Fibroblast of skin of left quadriceps (primary cell): ENCODE measurements around the gene CNTD1.
A peak's percentile ranks its signal among the peaks of the same experiment; 100 is the strongest.

Experiments
- DNase-seq, 2 experiments: peaks; one replicate each; pipeline ENCODE4 v3.0.0-alpha.2; 2013; ENCODE audit warnings: low read depth in 2 of 2

The CNTD1 gene

GRCh38 chr17:42779936-42780850 lies 18.5 kb upstream of the CNTD1 start, which contains the start of gene WNK4:
Gene WNK4 (plus strand): TSS chr17:42780610. CDS start chr17:42780699, 89 bp downstream.
- DNase-seq, result no peak

GRCh38 chr17:42780851-42781638 lies 17.6 kb upstream of the CNTD1 start:
- DNase-seq, result no peak

GRCh38 chr17:42781639-42782165 lies 17.0 kb upstream of the CNTD1 start:
- no peak for DNase-seq

GRCh38 chr17:42782166-42783061 lies 16.2 kb upstream of the CNTD1 start:
- no peak for DNase-seq

GRCh38 chr17:42783062-42783790 lies 15.4 kb upstream of the CNTD1 start:
- DNase-seq, result peak; percentile 52 to 59

- no peak for DNase-seq
Observed at GRCh38 chr17:42783791-42784138, 14.9 kb upstream of the CNTD1 start.

- no peak for DNase-seq
Observed at GRCh38 chr17:42784409-42784808, 14.3 kb upstream of the CNTD1 start.

GRCh38 chr17:42784811-42785592 lies 13.7 kb upstream of the CNTD1 start:
- no peak for DNase-seq

GRCh38 chr17:42787266-42787665 lies 11.4 kb upstream of the CNTD1 start:
- DNase-seq, result no peak

GRCh38 chr17:42791948-42792347 lies 6.7 kb upstream of the CNTD1 start:
- DNase-seq, result no peak

- DNase-seq, result no peak
Observed at GRCh38 chr17:42792545-42792944, 6.1 kb upstream of the CNTD1 start.

- no peak for DNase-seq
Observed at GRCh38 chr17:42795061-42795460, 3.6 kb upstream of the CNTD1 start.

- DNase-seq, result no peak
Observed at GRCh38 chr17:42795465-42795864, 3.2 kb upstream of the CNTD1 start.

- DNase-seq, result no peak
Observed at GRCh38 chr17:42796066-42796758, 2.4 kb upstream of the CNTD1 start.

GRCh38 chr17:42797067-42798007 lies 1.3 kb upstream of the CNTD1 start:
- no peak for DNase-seq

- no peak for DNase-seq
Observed at GRCh38 chr17:42798011-42798382, 664 bp upstream of the CNTD1 start.

- DNase-seq, result no peak
Observed at GRCh38 chr17:42803074-42803883, 4.6 kb downstream of the CNTD1 start.
